ENCODE measurements around the gene PARM1. TPM values are rescaled to one million over a fixed set of nuclear protein-coding genes. Genes with fewer than 3 reads are reported as not detected.

Gene PARM1
- total RNA-seq, 3 donors from 2014 or later = 0.08 to 0.19 (median 0.15) TPM

- H3K4me3 Mint-ChIP-seq = no peak overlapping the region
- peaks cover 3% of the 10 kb centered on the region for H3K9me3 Mint-ChIP-seq
- H3K36me3 Mint-ChIP-seq (ENCODE audit: insufficient read depth) = no peaks in the 10 kb centered on the region
- DNase-seq (no peak), ATAC-seq (no peak)
- peaks cover 2% of the 10 kb centered on the region for H3K27me3 Mint-ChIP-seq (ENCODE audit: low read depth)
- no peaks in the 10 kb centered on the region for H3K4me1 Mint-ChIP-seq (ENCODE audit: low read depth)
Measured at GRCh38 chr4:75042601-75043208, 109.8 kb downstream of the PARM1 start.

GRCh38 chr4:75046226-75046625 is 113.3 kb downstream of the PARM1 start:
- ATAC-seq = no peak
- DNase-seq = no peak
- no peaks in the 10 kb centered on the region for H3K27me3 Mint-ChIP-seq (ENCODE audit: low read depth)
- H3K36me3 Mint-ChIP-seq (ENCODE audit: insufficient read depth) = no peaks in the 10 kb centered on the region
- H3K4me1 Mint-ChIP-seq (ENCODE audit: low read depth) = no peaks in the 10 kb centered on the region
- H3K9me3 Mint-ChIP-seq = peaks cover 3% of the 10 kb centered on the region
- no peak overlapping the region for H3K4me3 Mint-ChIP-seq

- no peak for ATAC-seq
Measured at GRCh38 chr4:75046641-75047040, 113.7 kb downstream of the PARM1 start.

GRCh38 chr4:75048208-75048879 is 115.4 kb downstream of the PARM1 start:
- Mint-ChIP-seq H3K9me3 (peaks cover 3% of the 10 kb centered on the region), H3K4me1 (ENCODE audit: low read depth) (no peaks in the 10 kb centered on the region), H3K27me3 (ENCODE audit: low read depth) (no peaks in the 10 kb centered on the region), H3K4me3 (no peak overlapping the region), H3K36me3 (ENCODE audit: insufficient read depth) (no peaks in the 10 kb centered on the region)
- DNase-seq (no peak), ATAC-seq (no peak)

More at GRCh38 chr4:75046641-75047040, 113.7 kb downstream of the PARM1 start:
- DNase-seq = no peak
- Mint-ChIP-seq H3K4me1 (ENCODE audit: low read depth) (no peaks in the 10 kb centered on the region), H3K9me3 (peaks cover 3% of the 10 kb centered on the region), H3K36me3 (ENCODE audit: insufficient read depth) (no peaks in the 10 kb centered on the region), H3K27me3 (ENCODE audit: low read depth) (no peaks in the 10 kb centered on the region), H3K4me3 (no peak overlapping the region)

- Mint-ChIP-seq H3K4me3 (no peak overlapping the region), H3K9me3 (peaks cover 3% of the 10 kb centered on the region), H3K4me1 (ENCODE audit: low read depth) (no peaks in the 10 kb centered on the region), H3K36me3 (ENCODE audit: insufficient read depth) (no peaks in the 10 kb centered on the region), H3K27me3 (ENCODE audit: low read depth) (no peaks in the 10 kb centered on the region)
- DNase-seq (no peak), ATAC-seq (no peak)
Measured at GRCh38 chr4:75051431-75051830, 118.5 kb downstream of the PARM1 start.

GRCh38 chr4:75053352-75053751 is 120.4 kb downstream of the PARM1 start:
- H3K27me3 Mint-ChIP-seq (ENCODE audit: low read depth) = no peaks in the 10 kb centered on the region
- H3K9me3 Mint-ChIP-seq = peaks cover 3% of the 10 kb centered on the region
- ATAC-seq (no peak), DNase-seq (no peak)
- H3K36me3 Mint-ChIP-seq (ENCODE audit: insufficient read depth) = no peaks in the 10 kb centered on the region
- no peak overlapping the region for H3K4me3 Mint-ChIP-seq
- H3K4me1 Mint-ChIP-seq (ENCODE audit: low read depth) = no peaks in the 10 kb centered on the region

GRCh38 chr4:75054078-75054477 is 121.2 kb downstream of the PARM1 start:
- Mint-ChIP-seq H3K4me1 (ENCODE audit: low read depth) (no peaks in the 10 kb centered on the region), H3K27me3 (ENCODE audit: low read depth) (no peaks in the 10 kb centered on the region), H3K36me3 (ENCODE audit: insufficient read depth) (no peaks in the 10 kb centered on the region), H3K4me3 (no peak overlapping the region), H3K9me3 (no peaks in the 10 kb centered on the region)
- no peak for ATAC-seq
- no peak for DNase-seq

GRCh38 chr4:75056277-75056676 is 123.4 kb downstream of the PARM1 start:
- ATAC-seq (no peak), DNase-seq (no peak)
- H3K27me3 Mint-ChIP-seq (ENCODE audit: low read depth) = no peaks in the 10 kb centered on the region
- H3K9me3 Mint-ChIP-seq = no peaks in the 10 kb centered on the region
- no peaks in the 10 kb centered on the region for H3K4me1 Mint-ChIP-seq (ENCODE audit: low read depth)
- H3K4me3 Mint-ChIP-seq = no peak overlapping the region
- H3K36me3 Mint-ChIP-seq (ENCODE audit: insufficient read depth) = no peaks in the 10 kb centered on the region

GRCh38 chr4:75057369-75057768 is 124.5 kb downstream of the PARM1 start:
- no peaks in the 10 kb centered on the region for H3K36me3 Mint-ChIP-seq (ENCODE audit: insufficient read depth)
- no peaks in the 10 kb centered on the region for H3K4me1 Mint-ChIP-seq (ENCODE audit: low read depth)
- no peaks in the 10 kb centered on the region for H3K9me3 Mint-ChIP-seq
- ATAC-seq (no peak), DNase-seq (no peak)
- no peaks in the 10 kb centered on the region for H3K27me3 Mint-ChIP-seq (ENCODE audit: low read depth)
- no peak overlapping the region for H3K4me3 Mint-ChIP-seq

GRCh38 chr4:75058486-75058885 is 125.6 kb downstream of the PARM1 start:
- Mint-ChIP-seq H3K36me3 (ENCODE audit: insufficient read depth) (no peaks in the 10 kb centered on the region), H3K4me1 (ENCODE audit: low read depth) (no peaks in the 10 kb centered on the region), H3K9me3 (no peaks in the 10 kb centered on the region), H3K4me3 (no peak overlapping the region), H3K27me3 (ENCODE audit: low read depth) (no peaks in the 10 kb centered on the region)
- DNase-seq (no peak), ATAC-seq (no peak)

- H3K36me3 Mint-ChIP-seq (ENCODE audit: insufficient read depth) = no peaks in the 10 kb centered on the region
- H3K27me3 Mint-ChIP-seq (ENCODE audit: low read depth) = no peaks in the 10 kb centered on the region
- no peaks in the 10 kb centered on the region for H3K4me1 Mint-ChIP-seq (ENCODE audit: low read depth)
- no peaks in the 10 kb centered on the region for H3K9me3 Mint-ChIP-seq
- DNase-seq (no peak), ATAC-seq (no peak)
- H3K4me3 Mint-ChIP-seq = no peak overlapping the region
Measured at GRCh38 chr4:75063433-75063832, 130.5 kb downstream of the PARM1 start.

GRCh38 chr4:75065909-75066308 is 133.0 kb downstream of the PARM1 start:
- Mint-ChIP-seq H3K27me3 (ENCODE audit: low read depth) (no peaks in the 10 kb centered on the region), H3K36me3 (ENCODE audit: insufficient read depth) (no peaks in the 10 kb centered on the region), H3K9me3 (no peaks in the 10 kb centered on the region), H3K4me1 (ENCODE audit: low read depth) (no peaks in the 10 kb centered on the region), H3K4me3 (no peak overlapping the region)
- ATAC-seq = no peak
- DNase-seq = no peak

GRCh38 chr4:75069493-75070074 is 136.7 kb downstream of the PARM1 start:
- H3K36me3 Mint-ChIP-seq (ENCODE audit: insufficient read depth) = no peaks in the 10 kb centered on the region
- no peaks in the 10 kb centered on the region for H3K4me1 Mint-ChIP-seq (ENCODE audit: low read depth)
- no peaks in the 10 kb centered on the region for H3K9me3 Mint-ChIP-seq
- no peaks in the 10 kb centered on the region for H3K27me3 Mint-ChIP-seq (ENCODE audit: low read depth)
- H3K4me3 Mint-ChIP-seq = no peak overlapping the region
- DNase-seq (no peak), ATAC-seq (no peak)

- Mint-ChIP-seq H3K4me3 (no peak overlapping the region), H3K27me3 (ENCODE audit: low read depth) (no peaks in the 10 kb centered on the region)
- no peak for DNase-seq
Measured at GRCh38 chr4:75071317-75071716, 138.4 kb downstream of the PARM1 start.

GRCh38 chr4:75080888-75081287 is 148.0 kb downstream of the PARM1 start:
- no peaks in the 10 kb centered on the region for H3K36me3 Mint-ChIP-seq (ENCODE audit: insufficient read depth)
- ATAC-seq (no peak), DNase-seq (no peak)
- H3K27me3 Mint-ChIP-seq (ENCODE audit: low read depth) = no peaks in the 10 kb centered on the region
- no peaks in the 10 kb centered on the region for H3K4me1 Mint-ChIP-seq (ENCODE audit: low read depth)
- no peak overlapping the region for H3K4me3 Mint-ChIP-seq
- H3K9me3 Mint-ChIP-seq = no peaks in the 10 kb centered on the region

More at GRCh38 chr4:75071317-75071716, 138.4 kb downstream of the PARM1 start:
- ATAC-seq = no peak
- Mint-ChIP-seq H3K4me1 (ENCODE audit: low read depth) (no peaks in the 10 kb centered on the region), H3K36me3 (ENCODE audit: insufficient read depth) (no peaks in the 10 kb centered on the region), H3K9me3 (no peaks in the 10 kb centered on the region)

Data from activated T-cell treated with anti-CD3 and anti-CD28 coated beads, Interleukin-2, amount 50 U/mL, for 4 hours (primary cell).